CD14-positive monocyte (primary cell): Measurements from ENCODE around the gene BRF1. TPM values are rescaled to one million over a fixed set of nuclear protein-coding genes. Genes with fewer than 3 reads are reported as not detected.

ENCODE experiments used
- DNase-seq, 3 donors: peaks; one replicate each; pipeline ENCODE4 v3.0.0-alpha.2; 2011 to 2022
- H2AFZ ChIP-seq: 2 replicates; pipeline ENCODE4 v1.6.0; 2012; ENCODE audit warnings: mild to moderate bottlenecking, low read depth, low read length, inconsistent platforms; ENCODE audit not compliant: insufficient read depth, poor library complexity, severe bottlenecking
- H3K27ac ChIP-seq, 2 donors: 1 replicate in 1 of 2; 2 replicates in 1 of 2; pipeline ENCODE4 v1.5.1; 2012 to 2013; ENCODE audit warnings: low read length in 2 of 2, control low read depth in 1 of 2, inconsistent platforms in 1 of 2, low read depth in 1 of 2, mild to moderate bottlenecking in 1 of 2
- H3K27me3 ChIP-seq, 2 donors: one replicate each; pipeline versions ENCODE4 v1.6.0 to v1.6.1; 2011 to 2013; ENCODE audit warnings: low read length in 2 of 2; ENCODE audit not compliant: control insufficient read depth in 2 of 2, insufficient read depth in 2 of 2
- H3K36me3 ChIP-seq, 2 donors: replicated peaks in 1 of 2; 1 replicate in 1 of 2; 2 replicates in 1 of 2; pipeline versions ENCODE4 v1.5.1 to v1.6.1; 2012 to 2013; ENCODE audit warnings: low read length in 2 of 2, control low read depth in 1 of 2, inconsistent platforms in 1 of 2, mild to moderate bottlenecking in 1 of 2; ENCODE audit not compliant: insufficient read depth in 2 of 2, control insufficient read depth in 1 of 2
- H3K4me1 ChIP-seq, 2 donors: 1 replicate in 1 of 2; 2 replicates in 1 of 2; pipeline versions ENCODE4 v1.5.1 to v1.6.1; 2012 to 2013; ENCODE audit warnings: low read length in 2 of 2, control low read depth in 1 of 2, inconsistent platforms in 1 of 2, mild to moderate bottlenecking in 1 of 2, moderate library complexity in 1 of 2; ENCODE audit not compliant: insufficient read depth in 2 of 2, control insufficient read depth in 1 of 2
- H3K4me2 ChIP-seq: replicated peaks from 2 replicates; pipeline ENCODE3; 2012; ENCODE audit warnings: low read length, moderate library complexity, mild to moderate bottlenecking; ENCODE audit not compliant: poor library complexity, severe bottlenecking; ENCODE audit errors: extremely low read depth
- H3K4me3 ChIP-seq, 3 experiments: fragments of 200-600 bp in 1 of 3; sonication (generic) in 1 of 3; replicated peaks in 1 of 3; 1 replicate in 2 of 3; 2 replicates in 1 of 3; pipeline ENCODE4 v1.5.1; 2011 to 2013; ENCODE audit warnings: low read length in 3 of 3, mild to moderate bottlenecking in 3 of 3, control low read depth in 2 of 3, low read depth in 2 of 3, inconsistent platforms in 1 of 3, moderate library complexity in 1 of 3
- H3K79me2 ChIP-seq: 2 replicates; pipeline ENCODE4 v1.6.0; 2012; ENCODE audit warnings: mild to moderate bottlenecking, control low read depth, inconsistent platforms, low read length, moderate library complexity; ENCODE audit not compliant: insufficient read depth
- H3K9ac ChIP-seq: 2 replicates; pipeline ENCODE4 v1.6.0; 2017; ENCODE audit warnings: low read length, mild to moderate bottlenecking; ENCODE audit not compliant: insufficient read depth, poor library complexity, severe bottlenecking
- H3K9me3 ChIP-seq, 2 donors: replicated peaks in 1 of 2; 1 replicate in 1 of 2; 2 replicates in 1 of 2; pipeline versions ENCODE4 v1.5.1 to v1.6.1; 2012 to 2013; ENCODE audit warnings: low read length in 2 of 2, control low read depth in 1 of 2; ENCODE audit not compliant: control insufficient read depth in 1 of 2, insufficient read depth in 1 of 2
- H4K20me1 ChIP-seq: 2 replicates; pipeline ENCODE4 v1.6.0; 2012; ENCODE audit warnings: mild to moderate bottlenecking, low read length, control low read depth, moderate library complexity; ENCODE audit not compliant: insufficient read depth
- H3K27ac Mint-ChIP-seq, 7 donors: one replicate each; pipeline ENCODE4 v1.8.0; 2020; ENCODE audit warnings: mild to moderate bottlenecking in 7 of 7, mixed read lengths in 7 of 7, moderate library complexity in 6 of 7, inconsistent platforms in 2 of 7
- H3K27me3 Mint-ChIP-seq, 3 donors: one replicate each; pipeline ENCODE4 v1.8.0; 2021 to 2022; ENCODE audit warnings: low read depth in 3 of 3, mild to moderate bottlenecking in 3 of 3, mixed read lengths in 3 of 3, moderate library complexity in 3 of 3, inconsistent platforms in 1 of 3
- H3K36me3 Mint-ChIP-seq, 2 donors: one replicate each; pipeline ENCODE4 v1.8.0; 2020; ENCODE audit warnings: mixed read lengths in 2 of 2, inconsistent platforms in 1 of 2, mild to moderate bottlenecking in 1 of 2
- H3K4me1 Mint-ChIP-seq: one replicate; pipeline ENCODE4 v1.8.0; 2020; ENCODE audit warnings: mild to moderate bottlenecking, mixed read lengths
- H3K4me3 Mint-ChIP-seq, 2 donors: one replicate each; pipeline ENCODE4 v1.8.0; 2020; ENCODE audit warnings: mild to moderate bottlenecking in 2 of 2, mixed read lengths in 2 of 2, moderate library complexity in 1 of 2
- H3K9me3 Mint-ChIP-seq, 7 donors: one replicate each; pipeline ENCODE4 v1.8.0; 2020 to 2022; ENCODE audit warnings: mixed read lengths in 7 of 7, mild to moderate bottlenecking in 6 of 7, moderate library complexity in 6 of 7, inconsistent platforms in 2 of 7
- CTCF ChIP-seq: fragments of 200-600 bp; IDR thresholded peaks from one replicate; pipeline ENCODE4 v1.8.0; 2022; ENCODE audit warnings: antibody characterized with exemption, mild to moderate bottlenecking
- WGBS: methylation state at CpG from one replicate; pipeline ENCODE4 v1.1.5; 2013; ENCODE audit warnings: missing lambda C conversion rate; ENCODE audit not compliant: insufficient coverage; 5-methylcytosine and 5-hydroxymethylcytosine counted together
- intact Hi-C, 2 donors: fragments of 100-400 bp; cut with micrococcal nuclease; formaldehyde crosslinking; loops; one replicate each; pipeline versions ENCODE4 v1.15.0 to v1.15.1; 2023
- polyA plus RNA-seq, 3 donors: library from polyadenylated mRNA; depleted of rRNA in 1 of 3; unstranded in 2 of 3; stranded (reverse) in 1 of 3; fragments of 300-500 nt in 2 of 3; fragments of >200 nt in 1 of 3; fragmentation: Illumina TruSeq in 2 of 3; gene quantifications; 1 replicate in 2 of 3; 2 replicates in 1 of 3; pipeline ENCODE4 v1.2.3, GENCODE V29; 2012 to 2021

Gene BRF1
- polyA plus RNA-seq, 3 donors, result 2.3 to 20.5 (median 2.5) TPM

DNA sequence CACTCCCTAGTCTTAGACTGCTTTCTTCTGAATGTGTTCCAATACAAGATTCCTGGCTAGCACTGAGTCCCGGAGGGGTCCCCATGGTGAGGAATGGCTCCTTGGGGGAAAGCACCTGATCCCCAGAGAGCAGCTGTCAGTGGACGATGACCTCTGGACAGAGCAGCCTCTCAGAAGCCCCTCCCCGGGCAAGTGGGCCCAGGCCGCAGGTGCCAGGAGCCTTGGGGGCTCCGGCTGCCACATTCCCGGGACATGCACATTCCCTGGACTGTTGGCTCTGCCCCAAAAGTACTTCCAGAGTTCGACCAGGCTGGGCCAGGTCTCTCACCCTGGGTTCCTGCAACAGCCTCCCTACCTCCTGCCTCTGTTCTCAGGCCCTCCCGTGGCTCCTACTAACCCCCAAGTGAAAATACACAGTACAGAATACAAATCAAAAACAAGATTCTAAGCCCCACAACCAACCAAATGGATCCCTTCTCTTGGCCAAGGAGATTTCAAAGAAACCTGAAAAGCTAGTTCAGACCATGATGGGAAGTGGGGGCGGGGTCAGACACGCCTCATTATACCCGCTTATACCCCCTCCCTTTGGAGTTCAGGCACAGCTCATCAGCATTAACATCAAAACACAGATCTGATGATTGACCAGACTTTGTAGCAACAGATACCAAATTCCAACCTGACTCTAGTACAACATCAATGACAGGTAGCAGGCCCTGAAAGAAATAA is 75.8 kb downstream of the BRF1 start:
- peak overlapping the region in 2 of 7 donors; percentile 19 to 36 for H3K27ac Mint-ChIP-seq

More for the DNA sequence above, 75.8 kb downstream of the BRF1 start:
- intact Hi-C loops, result no loop called here
- TF ChIP-seq CTCF, result no peak
- H3K4me1 ChIP-seq, result no peaks in the 10 kb centered on the region
- DNase-seq, result no peak
- H3K27me3 ChIP-seq, result no peaks in the 10 kb centered on the region
- no peak overlapping the region for H2AFZ ChIP-seq
- H3K4me3 ChIP-seq, result no peak overlapping the region
- 97% methylated on average over 11 of the region's 11 CpGs for WGBS
- H3K27me3 Mint-ChIP-seq, result peaks cover 0 to 1% (median 0%) of the 10 kb centered on the region in 3 donors
- H3K36me3 Mint-ChIP-seq, result peaks cover 61 to 84% of the 10 kb centered on the region in 2 donors
- H3K4me2 ChIP-seq, result no peak overlapping the region
- no peaks in the 10 kb centered on the region for H3K9me3 Mint-ChIP-seq
- peaks cover 7% of the 10 kb centered on the region for H3K4me1 Mint-ChIP-seq
- H3K9ac ChIP-seq, result no peak overlapping the region
- H3K36me3 ChIP-seq, result peaks cover 37 to 79% of the 10 kb centered on the region in 2 donors
- no peaks in the 10 kb centered on the region for H3K79me2 ChIP-seq
- H4K20me1 ChIP-seq, result no peaks in the 10 kb centered on the region
- no peak overlapping the region for H3K27ac ChIP-seq
- H3K4me3 Mint-ChIP-seq, result no peak overlapping the region
- no peaks in the 10 kb centered on the region for H3K9me3 ChIP-seq
